HG03457 (cell line): ENCODE results near the gene CX3CR1.
A peak's percentile ranks its signal among the peaks of the same experiment; 100 is the strongest.

Source experiments
- ATAC-seq: cut with Tn5 transposase; IDR thresholded peaks from one replicate; pipeline ENCODE4 v1.9.1; 2021; ENCODE audit warnings: moderate number of reproducible peaks; ENCODE audit not compliant: unreplicated experiment

The CX3CR1 gene

GRCh38 chr3:39292961-39293360 is 13.1 kb upstream of the CX3CR1 start:
- no peak for ATAC-seq

- ATAC-seq, result no peak
These were observed 12.1 kb upstream of the CX3CR1 start for GRCh38 chr3:39291903-39292329.

GRCh38 chr3:39290255-39290654 is 10.4 kb upstream of the CX3CR1 start:
- no peak for ATAC-seq

GRCh38 chr3:39289107-39289506 is 9.3 kb upstream of the CX3CR1 start:
- no peak for ATAC-seq

GRCh38 chr3:39288300-39288808 is 8.5 kb upstream of the CX3CR1 start:
- ATAC-seq, result peak; percentile 94

- no peak for ATAC-seq
These were observed 7.7 kb upstream of the CX3CR1 start for GRCh38 chr3:39287216-39288164.

- no peak for ATAC-seq
These were observed 6.9 kb upstream of the CX3CR1 start for GRCh38 chr3:39286771-39287170.

GRCh38 chr3:39285332-39285731 is 5.5 kb upstream of the CX3CR1 start:
- ATAC-seq, result no peak

GRCh38 chr3:39284457-39284881 is 4.6 kb upstream of the CX3CR1 start:
- no peak for ATAC-seq

GRCh38 chr3:39282057-39282456 is 2.2 kb upstream of the CX3CR1 start:
- ATAC-seq, result no peak

GRCh38 chr3:39281533-39281932 is 1.7 kb upstream of the CX3CR1 start:
- ATAC-seq, result no peak

GRCh38 chr3:39280571-39280970 is 735 bp upstream of the CX3CR1 start:
- no peak for ATAC-seq

- no peak for ATAC-seq
These were observed 1.3 kb downstream of the CX3CR1 start for GRCh38 chr3:39278616-39278935.

GRCh38 chr3:39277893-39278615 is 1.8 kb downstream of the CX3CR1 start:
- no peak for ATAC-seq

- no peak for ATAC-seq
These were observed 3.1 kb downstream of the CX3CR1 start for GRCh38 chr3:39276746-39277145.

- ATAC-seq, result no peak
These were observed 3.8 kb downstream of the CX3CR1 start for GRCh38 chr3:39275963-39276593.

GRCh38 chr3:39275052-39275451 is 4.8 kb downstream of the CX3CR1 start:
- ATAC-seq, result no peak

GRCh38 chr3:39273119-39273518 is 6.7 kb downstream of the CX3CR1 start:
- ATAC-seq, result no peak

- ATAC-seq, result no peak
These were observed 7.6 kb downstream of the CX3CR1 start for GRCh38 chr3:39272191-39272590.

- ATAC-seq, result no peak
These were observed 8.4 kb downstream of the CX3CR1 start for GRCh38 chr3:39271363-39271914.

GRCh38 chr3:39269528-39269927 is 10.3 kb downstream of the CX3CR1 start:
- no peak for ATAC-seq
